HepG2 (cell line): Measurements from ENCODE around the gene MEIS3. TPM values are rescaled to one million over a fixed set of nuclear protein-coding genes. Genes with fewer than 3 reads are reported as not detected.

Experiments used
- ATAC-seq: fragments of 200-7000 bp; cut with Tn5 transposase; 3 replicates; pipeline ENCODE4 v1.9.1; 2020; ENCODE audit warnings: mild to moderate bottlenecking, moderate library complexity
- BruUV-seq: library from RNA; stranded (reverse); fragments of 400-500 nt; replicated peaks from 2 replicates; lab custom pipeline; 2021; lab: Mats Ljungman, UMichigan
- CTCF ChIA-PET: fragments of 300-600 bp; formaldehyde crosslinking; extraction: SDS; loops from one replicate; lab custom pipeline; 2021; ENCODE audit warnings: low total read pairs, inconsistent platforms, low intra/inter-chr PET ratio; lab: Yijun Ruan, JAX
- POLR2A ChIA-PET: fragments of 350-600 bp; sonication (Branson Sonifier 250); formaldehyde crosslinking; loops from one replicate; lab custom pipeline; 2020; ENCODE audit warnings: antibody characterized with exemption, inconsistent platforms; lab: Yijun Ruan, JAX
- DNase-seq: peaks from one replicate; pipeline ENCODE4 v3.0.0-alpha.2; 2015; ENCODE audit warnings: low spot score
- FAIRE-seq: peaks from 3 replicates; lab custom pipeline; 2011; peaks lifted over from hg19 to GRCh38; lab: Jason Lieb, UNC
- H2AFZ ChIP-seq: one replicate; pipeline ENCODE4 v1.6.1; 2011; ENCODE audit warnings: low read length, inconsistent platforms
- H3K27ac ChIP-seq: fragments of 300-600 bp; 3 replicates; pipeline ENCODE4 v1.8.0; 2011; ENCODE audit warnings: mixed run types, mild to moderate bottlenecking, mixed read lengths, low read length, inconsistent platforms; ENCODE audit not compliant: insufficient read depth; ENCODE audit errors: extremely low read length
- H3K27me3 ChIP-seq, 2 experiments: fragments of 200-600 bp in 1 of 2; 2 replicates in 1 of 2; 3 replicates in 1 of 2; pipeline versions ENCODE4 v1.6.0 to v1.8.0; 2011; ENCODE audit warnings: low read length in 2 of 2, mild to moderate bottlenecking in 2 of 2, moderate library complexity in 2 of 2, inconsistent platforms in 1 of 2; ENCODE audit not compliant: insufficient read depth in 2 of 2, control insufficient read depth in 1 of 2
- H3K36me3 ChIP-seq, 2 experiments: fragments of 200-600 bp in 1 of 2; replicated peaks in 1 of 2; 2 replicates in 1 of 2; 3 replicates in 1 of 2; pipeline versions ENCODE4 v1.5.1 to v1.8.0; 2011; ENCODE audit warnings: low read length in 2 of 2, inconsistent platforms in 1 of 2; ENCODE audit not compliant: insufficient read depth in 2 of 2, control insufficient read depth in 1 of 2
- H3K4me1 ChIP-seq: 2 replicates; pipeline ENCODE4 v1.5.1; 2012; ENCODE audit warnings: low read length, inconsistent platforms; ENCODE audit not compliant: insufficient read depth
- H3K4me2 ChIP-seq: 2 replicates; pipeline ENCODE4 v1.6.0; 2011; ENCODE audit warnings: low read depth, low read length, inconsistent platforms
- H3K4me3 ChIP-seq, 3 experiments: fragments of 200-600 bp in 1 of 3; sonication (generic), shearing (Covaris generic) in 1 of 3; replicated peaks in 1 of 3; 2 replicates each; pipeline ENCODE4 v1.5.1; 2011 to 2016; ENCODE audit warnings: low read length in 3 of 3, inconsistent platforms in 2 of 3, low read depth in 2 of 3, mild to moderate bottlenecking in 2 of 3, control low read depth in 1 of 3, mixed read lengths in 1 of 3; ENCODE audit not compliant: insufficient read depth in 1 of 3
- H3K79me2 ChIP-seq: one replicate; pipeline ENCODE4 v1.6.1; 2011; ENCODE audit warnings: low read length, inconsistent platforms; ENCODE audit not compliant: insufficient read depth
- H3K9ac ChIP-seq: 2 replicates; pipeline ENCODE4 v1.6.0; 2011; ENCODE audit warnings: mild to moderate bottlenecking, low read depth, low read length, inconsistent platforms; ENCODE audit not compliant: insufficient read depth
- H3K9me3 ChIP-seq: 2 replicates; pipeline ENCODE4 v1.5.1; 2012; ENCODE audit warnings: mild to moderate bottlenecking, low read length
- H4K20me1 ChIP-seq: 2 replicates; pipeline ENCODE4 v1.6.0; 2011; ENCODE audit warnings: inconsistent platforms, mild to moderate bottlenecking, low read length, moderate library complexity; ENCODE audit not compliant: insufficient read depth
- ARNT ChIP-seq: fragments of 450-650 bp; IDR thresholded peaks from 2 replicates; pipeline ENCODE4 v1.6.1; 2017
- ASH2L ChIP-seq: fragments of 300-600, 200-600 bp; sonication (generic); IDR thresholded peaks from 2 replicates; pipeline ENCODE4 v1.7.0; 2017; ENCODE audit warnings: low read depth, mild to moderate bottlenecking, moderate library complexity, mixed read lengths, low read length; ENCODE audit not compliant: insufficient read length
- ATAD3A ChIP-seq: sonication (generic); formaldehyde crosslinking; IDR thresholded peaks from 2 replicates; pipeline ENCODE4 v1.4.0; 2020; ENCODE audit warnings: missing genetic modification reagents
- ISX ChIP-seq: sonication (generic); formaldehyde crosslinking; conservative IDR thresholded peaks from 2 replicates; pipeline ENCODE4 v1.5.0; 2020; ENCODE audit warnings: missing genetic modification reagents
- NR3C1 ChIP-seq: sonication (generic); formaldehyde crosslinking; IDR thresholded peaks from 2 replicates; pipeline ENCODE4 v1.4.0; 2020; ENCODE audit warnings: missing genetic modification reagents
- PCBP2 ChIP-seq: fragments of 200-400 bp; formaldehyde crosslinking; optimal IDR thresholded peaks from 2 replicates; pipeline ENCODE3; 2018; ENCODE audit warnings: low read length, low read depth; ENCODE audit not compliant: poor library complexity, severe bottlenecking
- POLR2G ChIP-seq: fragments of 200-400 bp; formaldehyde crosslinking; IDR thresholded peaks from 2 replicates; pipeline ENCODE4 v1.6.1; 2018; ENCODE audit warnings: mild to moderate bottlenecking, low read depth, low read length, moderate library complexity
- RBFOX2 ChIP-seq: fragments of 200-400 bp; formaldehyde crosslinking; IDR thresholded peaks from 2 replicates; pipeline ENCODE4 v1.6.1; 2017; ENCODE audit warnings: low read depth, mild to moderate bottlenecking, low read length
- RFXANK ChIP-seq: IDR thresholded peaks from 2 replicates; pipeline ENCODE4 v1.6.1; 2016
- TARDBP ChIP-seq: sonication (generic); formaldehyde crosslinking; IDR thresholded peaks from 2 replicates; pipeline ENCODE4 v1.8.0; 2022; ENCODE audit warnings: mild to moderate bottlenecking, missing genetic modification reagents
- ZBTB21 ChIP-seq: sonication (generic); formaldehyde crosslinking; IDR thresholded peaks from 2 replicates; pipeline ENCODE4 v1.4.0; 2020; ENCODE audit warnings: missing genetic modification reagents
- ZKSCAN5 ChIP-seq: sonication (generic); formaldehyde crosslinking; IDR thresholded peaks from 2 replicates; pipeline ENCODE4 v1.5.1; 2020; ENCODE audit warnings: mild to moderate bottlenecking, missing genetic modification reagents
- ZNF337 ChIP-seq: sonication (generic); formaldehyde crosslinking; IDR thresholded peaks from 2 replicates; pipeline ENCODE4 v1.5.1; 2020; ENCODE audit warnings: missing genetic modification reagents, low read depth, mild to moderate bottlenecking, borderline replicate concordance
- ZNF543 ChIP-seq: sonication (generic); formaldehyde crosslinking; IDR thresholded peaks from 2 replicates; pipeline ENCODE4 v1.4.0; 2020; ENCODE audit warnings: mild to moderate bottlenecking, missing genetic modification reagents
- ZNF75D ChIP-seq: sonication (generic); formaldehyde crosslinking; IDR thresholded peaks from 2 replicates; pipeline ENCODE4 v1.8.1; 2023; ENCODE audit warnings: missing genetic modification reagents, mild to moderate bottlenecking, borderline replicate concordance
- ZNF766 ChIP-seq: sonication (generic); formaldehyde crosslinking; IDR thresholded peaks from 2 replicates; pipeline ENCODE4 v1.5.0; 2020; ENCODE audit warnings: missing genetic modification reagents, borderline replicate concordance
- ZNF775 ChIP-seq: sonication (generic); formaldehyde crosslinking; IDR thresholded peaks from 2 replicates; pipeline ENCODE4 v1.4.0; 2020; ENCODE audit warnings: missing genetic modification reagents, mild to moderate bottlenecking, moderate library complexity, borderline replicate concordance
- WGBS: methylation state at CpG from one replicate; pipeline ENCODE4 v1.1.6; 2017; ENCODE audit warnings: low lambda C conversion rate; 5-methylcytosine and 5-hydroxymethylcytosine counted together
- in situ Hi-C: cut with HindIII; loops from 2 replicates; pipeline ENCODE4 v1.10.0; 2017; ENCODE audit warnings: low pct_unique_long_range_greater_than_20kb; ENCODE audit not compliant: extremely low pct_ligation_motif_present
- intact Hi-C: fragments of 100-400 bp; cut with micrococcal nuclease; formaldehyde crosslinking; loops from one replicate; pipeline ENCODE4 v1.10.0; 2022; ENCODE audit not compliant: unreplicated experiment
- polyA plus RNA-seq, 8 experiments: library from polyadenylated mRNA; depleted of rRNA in 3 of 8; stranded (reverse) in 7 of 8; unstranded in 1 of 8; fragments of >200 nt; fragmentation: Illumina TruSeq in 4 of 8; extraction: Trizol in 4 of 8; gene quantifications; 2 replicates each; pipeline versions ENCODE4 v1.2.1 to v1.2.3, GENCODE V29; 2011 to 2016; ENCODE audit warnings: low read depth in 4 of 8, missing spikeins in 1 of 8, mixed read lengths in 1 of 8; ENCODE audit not compliant: insufficient read depth in 1 of 8
- total RNA-seq, 5 experiments: library from RNA; depleted of rRNA; stranded (reverse); fragments of >200 nt; fragmentation: Illumina TruSeq; extraction: Trizol; gene quantifications; 2 replicates each; pipeline ENCODE4 v1.2.3, GENCODE V29; 2016; ENCODE audit warnings: low read depth in 1 of 5
- TF ChIP-seq, protein P1 (sequence below): sonication (generic); formaldehyde crosslinking; IDR thresholded peaks from 2 replicates; pipeline ENCODE4 v1.5.1; 2020; ENCODE audit warnings: missing genetic modification reagents, mild to moderate bottlenecking, borderline replicate concordance
- TF ChIP-seq, protein P2 (sequence below): IDR thresholded peaks from 2 replicates; pipeline ENCODE4 v1.6.1; 2016
- TF ChIP-seq, protein P3 (sequence below): IDR thresholded peaks from 2 replicates; pipeline ENCODE4 v1.6.1; 2016; ENCODE audit warnings: missing biosample characterization, missing genetic modification reagents, low read depth

MEIS3 gene
- total and polyA plus RNA-seq, 2 of the 13 experiments (the other 11 are each of a cell fraction or from before 2014, with no cell fraction given): 0.09 to 0.70 TPM

DNA sequence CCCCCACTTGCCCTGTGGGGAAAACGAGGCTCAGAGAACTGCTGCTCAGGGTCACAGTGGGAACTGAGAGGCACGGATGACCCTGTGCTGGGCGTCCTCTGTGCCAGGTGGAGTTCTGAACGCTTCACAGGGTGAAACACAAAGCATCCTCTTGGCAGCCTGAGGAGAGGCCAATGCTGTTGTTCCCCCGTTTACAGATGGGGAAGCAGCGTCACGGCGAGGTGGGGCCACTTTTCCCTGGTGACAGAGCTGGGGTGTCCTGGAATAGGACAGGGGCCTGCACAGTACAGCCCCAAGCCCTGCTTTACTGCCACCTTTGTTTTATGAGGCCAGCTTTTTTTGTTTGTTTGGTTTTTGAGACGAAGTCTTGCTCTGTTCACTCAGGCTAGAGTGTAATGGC, 48.1 kb downstream of the MEIS3 start (continued):
- no peak for TF ChIP-seq NR3C1 (CRISPR knock-in tag)
- TF ChIP-seq, protein P1, sequence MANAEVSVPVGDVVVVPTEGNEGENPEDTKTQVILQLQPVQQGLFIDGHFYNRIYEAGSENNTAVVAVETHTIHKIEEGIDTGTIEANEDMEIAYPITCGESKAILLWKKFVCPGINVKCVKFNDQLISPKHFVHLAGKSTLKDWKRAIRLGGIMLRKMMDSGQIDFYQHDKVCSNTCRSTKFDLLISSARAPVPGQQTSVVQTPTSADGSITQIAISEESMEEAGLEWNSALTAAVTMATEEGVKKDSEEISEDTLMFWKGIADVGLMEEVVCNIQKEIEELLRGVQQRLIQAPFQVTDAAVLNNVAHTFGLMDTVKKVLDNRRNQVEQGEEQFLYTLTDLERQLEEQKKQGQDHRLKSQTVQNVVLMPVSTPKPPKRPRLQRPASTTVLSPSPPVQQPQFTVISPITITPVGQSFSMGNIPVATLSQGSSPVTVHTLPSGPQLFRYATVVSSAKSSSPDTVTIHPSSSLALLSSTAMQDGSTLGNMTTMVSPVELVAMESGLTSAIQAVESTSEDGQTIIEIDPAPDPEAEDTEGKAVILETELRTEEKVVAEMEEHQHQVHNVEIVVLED: no peak
- no peak for TF ChIP-seq ZNF775 (CRISPR knock-in tag)
- TF ChIP-seq ZNF766 (CRISPR knock-in tag): no peak
- no peak for TF ChIP-seq ZNF337 (CRISPR knock-in tag)
- no peak for TF ChIP-seq ISX (CRISPR knock-in tag)
- no peak for TF ChIP-seq POLR2G
- no peak for TF ChIP-seq ATAD3A (CRISPR knock-in tag)

DNA sequence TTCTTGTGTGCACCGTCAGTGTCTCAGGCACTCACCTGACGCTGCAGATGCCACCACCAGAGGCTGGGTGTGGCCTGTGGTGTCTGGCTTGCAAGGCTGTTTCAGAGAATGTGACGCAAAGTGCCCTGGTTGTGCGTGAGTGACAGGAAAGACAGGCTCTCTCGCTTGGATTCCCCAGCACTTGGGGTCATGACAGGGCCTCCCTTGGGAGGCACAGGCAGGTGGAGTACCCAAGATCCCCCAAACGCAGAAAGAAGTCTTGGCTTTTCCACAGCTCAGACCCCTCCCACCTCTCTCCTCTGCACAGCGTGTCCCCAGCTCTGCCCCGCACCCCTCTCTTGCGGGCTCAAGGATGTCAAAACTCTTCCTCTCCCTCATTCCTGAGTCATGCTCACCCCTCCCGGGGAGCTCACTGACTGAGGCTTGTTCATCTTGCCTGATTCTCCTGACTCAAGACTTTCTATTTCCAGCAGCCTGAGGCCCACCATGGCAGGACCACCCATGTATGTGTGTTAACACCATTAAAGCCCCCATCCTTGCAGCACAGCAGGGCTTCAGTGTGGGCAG, 49.2 kb downstream of the MEIS3 start:
- Histone ChIP-seq H3K4me1 (no peaks in the 10 kb centered on the region), H3K79me2 (no peaks in the 10 kb centered on the region)
- TF ChIP-seq RBFOX2 (no peak), ZBTB21 (CRISPR knock-in tag) (no peak), ZKSCAN5 (CRISPR knock-in tag) (no peak), ZNF75D (CRISPR knock-in tag) (no peak), TARDBP (CRISPR knock-in tag) (no peak), PCBP2 (no peak), ARNT (no peak), ASH2L (no peak), RFXANK (no peak), ZNF543 (CRISPR knock-in tag) (no peak)
- TF ChIP-seq, protein P2, sequence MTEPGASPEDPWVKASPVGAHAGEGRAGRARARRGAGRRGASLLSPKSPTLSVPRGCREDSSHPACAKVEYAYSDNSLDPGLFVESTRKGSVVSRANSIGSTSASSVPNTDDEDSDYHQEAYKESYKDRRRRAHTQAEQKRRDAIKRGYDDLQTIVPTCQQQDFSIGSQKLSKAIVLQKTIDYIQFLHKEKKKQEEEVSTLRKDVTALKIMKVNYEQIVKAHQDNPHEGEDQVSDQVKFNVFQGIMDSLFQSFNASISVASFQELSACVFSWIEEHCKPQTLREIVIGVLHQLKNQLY: no peak
- TF ChIP-seq, protein P3, sequence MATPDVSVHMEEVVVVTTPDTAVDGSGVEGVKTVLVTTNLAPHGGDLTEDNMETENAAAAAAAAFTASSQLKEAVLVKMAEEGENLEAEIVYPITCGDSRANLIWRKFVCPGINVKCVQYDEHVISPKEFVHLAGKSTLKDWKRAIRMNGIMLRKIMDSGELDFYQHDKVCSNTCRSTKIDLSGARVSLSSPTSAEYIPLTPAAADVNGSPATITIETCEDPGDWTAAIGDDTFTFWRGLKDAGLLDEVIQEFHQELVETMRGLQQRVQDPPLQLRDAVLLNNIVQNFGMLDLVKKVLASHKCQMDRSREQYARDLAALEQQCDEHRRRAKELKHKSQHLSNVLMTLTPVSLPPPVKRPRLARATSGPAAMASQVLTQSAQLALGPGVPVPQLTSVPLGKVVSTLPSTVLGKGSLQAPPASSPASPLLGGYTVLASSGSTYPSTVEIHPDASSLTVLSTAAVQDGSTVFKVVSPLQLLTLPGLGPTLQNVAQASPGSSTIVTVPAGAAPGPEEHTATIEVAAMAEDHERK (CRISPR knock-in tag): no peak
- TF ChIP-seq, all 625 proteins: peak for 0
- H3K27ac ChIP-seq: no peak overlapping the region
- no peak for ATAC-seq
- BruUV-seq: no TSS peak
- DNase-seq: no peak
- 97% methylated on average over 8 of the region's 10 CpGs for WGBS
- ChIA-PET CTCF (no interaction called here), POLR2A (no interaction called here)
- no peaks in the 10 kb centered on the region for H3K27me3 ChIP-seq
- no peak overlapping the region for H2AFZ ChIP-seq
- H3K4me2 ChIP-seq: no peak overlapping the region
- intact Hi-C loops: no loop called here
- in situ Hi-C loops: no loop called here
- no peaks in the 10 kb centered on the region for H4K20me1 ChIP-seq
- no peak overlapping the region for H3K9ac ChIP-seq
- no peak for FAIRE-seq
- H3K4me3 ChIP-seq: no peak overlapping the region
- no peaks in the 10 kb centered on the region for H3K9me3 ChIP-seq
- H3K36me3 ChIP-seq: peaks cover 31 to 60% of the 10 kb centered on the region in 2 experiments; a peak in 4 of 5 replicates
